Thoracic aorta (tissue), 2 donors: ENCODE data around the gene B4GALT1. TPM values are rescaled to one million over a fixed set of nuclear protein-coding genes. Genes with fewer than 3 reads are reported as not detected.
A peak's percentile ranks its signal among the peaks of the same experiment; 100 is the strongest.

Source experiments
- ATAC-seq: fragments of 150-250 bp; one replicate; pipeline ENCODE4 v1.8.0; 2017; ENCODE audit warnings: low read depth; ENCODE audit not compliant: insufficient number of reproducible peaks, low FRiP score
- DNase-seq: peaks from one replicate; pipeline ENCODE4 v3.0.0-alpha.2; 2020; ENCODE audit warnings: low spot score
- H3K27ac ChIP-seq, 2 donors: fragments of 200-600 bp; sonication (generic); 1 replicate in 1 of 2; 2 replicates in 1 of 2; pipeline ENCODE4 v1.5.1; 2016; ENCODE audit warnings: mild to moderate bottlenecking in 2 of 2, moderate library complexity in 2 of 2
- H3K27me3 ChIP-seq: fragments of 200-600 bp; sonication (generic); replicated peaks from 2 replicates; pipeline ENCODE4 v1.6.0; 2016; ENCODE audit warnings: mild to moderate bottlenecking; ENCODE audit not compliant: insufficient read depth
- H3K36me3 ChIP-seq: fragments of 200-600 bp; sonication (generic); one replicate; pipeline ENCODE4 v1.5.1; 2016
- H3K4me1 ChIP-seq, 2 donors: fragments of 200-600 bp; sonication (generic); 1 replicate in 1 of 2; 2 replicates in 1 of 2; pipeline versions ENCODE4 v1.5.1 to v1.6.0; 2016; ENCODE audit warnings: low read depth in 2 of 2, mild to moderate bottlenecking in 1 of 2; ENCODE audit not compliant: control insufficient read depth in 1 of 2
- H3K4me3 ChIP-seq: fragments of 200-600 bp; sonication (generic); 2 replicates; pipeline ENCODE4 v1.5.1; 2016; ENCODE audit warnings: mild to moderate bottlenecking
- H3K9me3 ChIP-seq: fragments of 200-600 bp; sonication (generic); 2 replicates; pipeline ENCODE4 v1.5.1; 2016
- CTCF ChIP-seq: fragments of 200-600 bp; sonication (generic); IDR thresholded peaks from one replicate; pipeline ENCODE4 v1.5.1; 2019; ENCODE audit warnings: antibody characterized with exemption
- total RNA-seq, 2 donors: library from RNA; depleted of rRNA; stranded (reverse); fragments of >200 nt; gene quantifications; one replicate each; pipeline versions ENCODE4 v1.1.0 to v1.2.3, GENCODE V29; 2016

B4GALT1 gene
- total RNA-seq, 2 donors from 2014 or later = 59.4 to 86.6 TPM

GRCh38 chr9:33187519-33188218 lies 20.5 kb upstream of the B4GALT1 start:
- no peak for ATAC-seq
- Histone ChIP-seq H3K27me3 (no peaks in the 10 kb centered on the region), H3K36me3 (no peaks in the 10 kb centered on the region), H3K9me3 (no peaks in the 10 kb centered on the region), H3K4me3 (no peak overlapping the region), H3K4me1 (peaks cover 24 to 79% of the 10 kb centered on the region in 2 donors), H3K27ac (peak overlapping the region; percentile 36 to 38)
- no peak for TF ChIP-seq CTCF
- no peak for DNase-seq

- Histone ChIP-seq H3K9me3 (no peaks in the 10 kb centered on the region), H3K4me1 (peaks cover 23 to 75% of the 10 kb centered on the region in 2 donors), H3K27me3 (no peaks in the 10 kb centered on the region), H3K4me3 (no peak overlapping the region), H3K27ac (peak overlapping the region; percentile 38 to 46), H3K36me3 (no peaks in the 10 kb centered on the region)
- no peak for TF ChIP-seq CTCF
- DNase-seq (no peak), ATAC-seq (no peak)
Measured at GRCh38 chr9:33186457-33187168, 19.5 kb upstream of the B4GALT1 start.

GRCh38 chr9:33185858-33186257 lies 18.7 kb upstream of the B4GALT1 start:
- no peaks in the 10 kb centered on the region for H3K9me3 ChIP-seq
- no peak for ATAC-seq

GRCh38 chr9:33185406-33185805 lies 18.3 kb upstream of the B4GALT1 start:
- DNase-seq (no peak), ATAC-seq (no peak)
- TF ChIP-seq CTCF = no peak
- no peak overlapping the region for H3K4me3 ChIP-seq
- H3K9me3 ChIP-seq = no peaks in the 10 kb centered on the region
- no peak overlapping the region for H3K27ac ChIP-seq
- peaks cover 29 to 75% of the 10 kb centered on the region in 2 donors for H3K4me1 ChIP-seq
- no peaks in the 10 kb centered on the region for H3K27me3 ChIP-seq
- H3K36me3 ChIP-seq = no peaks in the 10 kb centered on the region

More at GRCh38 chr9:33185858-33186257, 18.7 kb upstream of the B4GALT1 start:
- Histone ChIP-seq H3K36me3 (no peaks in the 10 kb centered on the region), H3K4me1 (peaks cover 29 to 75% of the 10 kb centered on the region in 2 donors), H3K27ac (peak overlapping the region in 1 of 2 donors; percentile 46), H3K4me3 (no peak overlapping the region), H3K27me3 (no peaks in the 10 kb centered on the region)
- DNase-seq = no peak
- TF ChIP-seq CTCF = no peak

GRCh38 chr9:33184963-33185362 lies 17.8 kb upstream of the B4GALT1 start:
- Histone ChIP-seq H3K9me3 (no peaks in the 10 kb centered on the region), H3K4me3 (no peak overlapping the region), H3K27ac (no peak overlapping the region), H3K36me3 (no peaks in the 10 kb centered on the region), H3K4me1 (peaks cover 29 to 75% of the 10 kb centered on the region in 2 donors), H3K27me3 (no peaks in the 10 kb centered on the region)
- no peak for TF ChIP-seq CTCF
- DNase-seq = no peak
- ATAC-seq = no peak
